HG02840 (cell line): ENCODE measurements around the gene HBZ.
"Not testable (repeated sequence)": the region's sequence is repeated elsewhere in the genome, so short reads cannot be mapped to it uniquely, and the experiment has no call there.

Experiments
- ATAC-seq: cut with Tn5 transposase; IDR thresholded peaks from one replicate; pipeline ENCODE4 v1.9.1; 2021; ENCODE audit warnings: mild to moderate bottlenecking, moderate library complexity, moderate number of reproducible peaks; ENCODE audit not compliant: unreplicated experiment, low FRiP score

Gene HBZ

GRCh38 chr16:132120-132519, 20.3 kb upstream of the HBZ start:
- no peak for ATAC-seq

- ATAC-seq, result no peak
Observed at GRCh38 chr16:133716-134115, 18.7 kb upstream of the HBZ start.

- ATAC-seq, result no peak
Observed at GRCh38 chr16:138049-138417, 14.4 kb upstream of the HBZ start.

GRCh38 chr16:140175-140857, 12.1 kb upstream of the HBZ start:
- no peak for ATAC-seq

GRCh38 chr16:142405-142967, 10.0 kb upstream of the HBZ start:
- ATAC-seq, result no peak

GRCh38 chr16:143047-143446, 9.4 kb upstream of the HBZ start:
- no peak for ATAC-seq

GRCh38 chr16:143456-143855, 9.0 kb upstream of the HBZ start:
- no peak for ATAC-seq

- ATAC-seq, result no peak
Observed at GRCh38 chr16:144797-145252, 7.6 kb upstream of the HBZ start.

GRCh38 chr16:146646-147045, 5.8 kb upstream of the HBZ start:
- ATAC-seq, result no peak

- ATAC-seq, result no peak
Observed at GRCh38 chr16:149024-149660, 3.3 kb upstream of the HBZ start.

- not testable (repeated sequence) for ATAC-seq
Observed at GRCh38 chr16:153129-153521, 681 bp downstream of the HBZ start.

GRCh38 chr16:153550-154216, 1.2 kb downstream of the HBZ start:
- not testable (repeated sequence) for ATAC-seq

- no peak for ATAC-seq
Observed at GRCh38 chr16:154217-155030, 2.0 kb downstream of the HBZ start.

GRCh38 chr16:155031-155398, 2.6 kb downstream of the HBZ start:
- no peak for ATAC-seq

GRCh38 chr16:159136-159849, 6.8 kb downstream of the HBZ start:
- ATAC-seq, result no peak

GRCh38 chr16:160242-160641, 7.8 kb downstream of the HBZ start:
- not testable (repeated sequence) for ATAC-seq

GRCh38 chr16:160691-161190, 8.3 kb downstream of the HBZ start:
- no peak for ATAC-seq

- no peak for ATAC-seq
Observed at GRCh38 chr16:162271-162991, 10.0 kb downstream of the HBZ start.

- ATAC-seq, result not testable (repeated sequence)
Observed at GRCh38 chr16:163139-163538, 10.7 kb downstream of the HBZ start.
